ENCODE data around the gene GAK.
"Not testable (repeated sequence)": the region's sequence is repeated elsewhere in the genome, so short reads cannot be mapped to it uniquely, and the experiment has no call there.

The GAK gene

GRCh38 chr4:926538-926937, 5.6 kb downstream of the GAK start:
- DNase-seq (ENCODE audit: low read depth), result no peak

GRCh38 chr4:925771-926500, 6.2 kb downstream of the GAK start:
- DNase-seq (ENCODE audit: low read depth), result no peak

- DNase-seq (ENCODE audit: low read depth), result no peak
Measured at GRCh38 chr4:925171-925570, 6.9 kb downstream of the GAK start.

DNA sequence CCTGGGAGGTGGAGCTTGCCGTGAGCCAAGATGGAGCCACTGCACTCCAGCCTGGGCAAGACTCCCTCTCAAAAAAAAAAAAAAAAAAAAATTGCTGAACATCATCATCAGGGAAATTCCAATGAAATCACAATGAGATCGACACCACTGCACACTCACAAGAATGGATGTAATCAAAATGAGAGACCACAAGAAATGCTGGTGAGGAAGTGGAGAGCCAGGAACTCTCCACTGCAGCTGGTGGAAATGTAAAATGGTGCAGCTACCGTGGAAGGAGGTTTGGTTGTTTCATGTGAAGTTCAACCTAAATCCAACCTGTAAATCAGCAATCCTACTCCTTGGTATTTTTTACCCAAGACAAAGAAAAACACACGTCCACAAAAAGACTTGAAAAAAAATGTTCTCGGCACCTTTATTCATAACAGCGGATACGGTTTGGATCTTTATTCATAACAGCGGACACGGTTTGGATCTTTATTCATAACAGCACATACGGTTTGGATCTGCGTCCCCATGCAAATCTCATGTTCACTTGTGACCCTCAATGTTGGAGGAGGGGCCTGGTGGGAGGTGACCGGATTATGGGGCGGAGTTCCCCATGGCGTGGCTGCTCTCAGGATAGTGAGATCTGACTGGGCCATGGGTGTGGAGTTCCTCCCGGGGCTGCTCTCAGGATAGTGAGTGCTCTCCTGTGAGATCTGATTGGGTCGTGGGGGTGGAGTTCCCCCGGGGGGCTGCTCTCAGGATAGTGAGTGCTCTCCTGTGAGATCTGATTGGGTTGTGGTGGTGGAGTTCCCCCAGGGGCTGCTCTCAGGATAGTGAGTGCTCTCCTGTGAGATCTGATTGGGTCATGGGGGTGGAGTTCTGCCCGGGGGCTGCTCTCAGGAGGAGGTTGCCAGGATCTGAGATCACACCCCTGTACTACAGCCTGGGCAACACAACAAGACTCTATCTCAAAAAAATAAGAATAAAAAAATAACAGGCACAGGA, 7.7 kb downstream of the GAK start:
- DNase-seq (ENCODE audit: low read depth), result peak; percentile 86

DNA sequence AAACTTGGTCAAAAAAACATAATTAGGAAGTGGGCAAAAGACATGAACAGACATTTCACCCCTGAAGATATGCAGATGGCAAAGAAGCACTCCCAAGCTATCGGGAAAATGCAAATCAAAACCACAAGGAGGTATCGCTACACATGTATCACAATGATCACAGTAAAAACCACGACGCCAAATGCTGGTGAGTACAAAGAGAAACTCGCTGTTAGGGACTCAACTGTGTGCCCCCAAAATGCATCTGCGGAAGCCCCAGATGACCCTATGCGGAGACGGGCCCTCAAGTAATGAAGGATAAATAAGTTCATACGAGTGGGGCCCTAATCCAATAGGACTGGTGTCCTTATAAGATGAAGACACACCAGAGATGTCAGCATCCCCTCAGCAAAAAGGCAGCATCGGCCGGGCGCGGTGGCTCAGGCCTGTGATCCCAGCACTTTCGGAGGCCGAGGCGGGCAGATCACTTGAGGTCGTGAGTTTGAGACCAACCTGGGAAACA, 10.2 kb downstream of the GAK start:
- no peak for DNase-seq (ENCODE audit: low read depth)

DNA sequence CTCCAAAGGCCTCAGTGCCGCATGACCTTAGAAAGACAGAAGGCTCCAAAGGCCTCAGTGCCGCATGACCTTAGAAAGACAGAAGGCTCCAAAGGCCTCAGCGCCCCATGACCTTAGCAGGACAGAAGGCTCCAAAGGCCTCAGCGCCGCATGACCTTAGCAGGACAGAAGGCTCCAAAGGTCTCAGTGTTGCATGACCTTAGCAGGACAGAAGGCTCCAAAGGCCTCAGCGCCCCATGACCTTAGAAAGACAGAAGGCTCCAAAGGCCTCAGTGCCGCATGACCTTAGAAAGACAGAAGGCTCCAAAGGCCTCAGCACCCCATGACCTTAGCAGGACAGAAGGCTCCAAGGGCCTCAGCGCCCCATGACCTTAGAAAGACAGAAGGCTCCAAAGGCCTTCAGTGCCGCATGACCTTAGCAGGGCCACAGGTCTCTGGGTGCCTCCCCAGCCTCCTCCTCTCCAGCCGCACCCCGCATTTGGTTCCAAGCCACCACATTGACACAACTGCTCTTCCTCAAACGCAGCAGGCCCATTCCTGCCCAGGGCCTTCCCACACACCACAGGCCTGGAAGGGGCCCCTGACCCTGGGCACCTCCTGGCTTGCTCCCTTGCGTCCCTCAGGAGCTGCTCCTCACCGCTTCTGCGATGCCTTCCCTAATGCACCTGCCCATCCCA, 13.0 kb downstream of the GAK start:
- not testable (repeated sequence) for DNase-seq (ENCODE audit: low read depth)

GRCh38 chr4:918591-918990, 13.5 kb downstream of the GAK start:
- not testable (repeated sequence) for DNase-seq (ENCODE audit: low read depth)

- no peak for DNase-seq (ENCODE audit: low read depth)
Measured at GRCh38 chr4:917992-918391, 14.1 kb downstream of the GAK start.

DNA sequence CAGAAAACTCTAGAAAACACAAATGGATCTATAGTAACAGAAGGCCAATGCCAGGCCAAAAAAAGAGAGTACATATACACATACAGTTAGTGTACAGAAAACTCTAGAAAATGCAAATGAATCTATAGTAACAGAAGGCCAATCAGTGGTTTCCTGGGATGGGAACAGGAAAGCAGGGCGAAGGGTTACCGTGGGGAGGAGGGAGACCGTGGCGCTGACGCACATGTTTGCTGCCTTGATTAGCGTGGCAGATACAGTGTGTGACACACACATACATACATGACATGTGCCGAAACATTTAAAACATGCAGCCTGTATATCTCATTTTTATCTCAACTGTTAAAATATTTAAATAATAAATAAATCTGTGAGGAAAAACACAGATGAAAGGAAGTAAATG, 14.7 kb downstream of the GAK start:
- DNase-seq (ENCODE audit: low read depth), result no peak

DNA sequence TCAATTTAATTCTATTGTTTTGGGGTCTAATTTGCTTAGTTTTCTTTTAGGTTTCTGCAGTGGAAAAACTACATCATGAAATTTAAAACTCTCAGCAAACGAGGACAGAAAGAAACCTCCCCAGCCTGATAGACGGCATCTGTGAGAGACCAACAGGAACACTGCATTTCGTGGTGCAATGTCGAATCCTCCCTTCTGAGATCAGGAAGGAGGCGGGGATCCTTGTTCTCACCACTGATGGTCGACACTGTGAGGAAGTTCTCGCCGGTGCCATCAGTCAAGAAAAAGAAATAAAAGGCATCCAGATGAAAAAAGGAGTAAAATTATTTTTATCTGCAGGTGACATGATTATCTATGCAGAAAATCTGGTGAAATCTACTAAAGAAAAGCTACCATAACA, 16.5 kb downstream of the GAK start:
- DNase-seq (ENCODE audit: low read depth), result no peak

DNA sequence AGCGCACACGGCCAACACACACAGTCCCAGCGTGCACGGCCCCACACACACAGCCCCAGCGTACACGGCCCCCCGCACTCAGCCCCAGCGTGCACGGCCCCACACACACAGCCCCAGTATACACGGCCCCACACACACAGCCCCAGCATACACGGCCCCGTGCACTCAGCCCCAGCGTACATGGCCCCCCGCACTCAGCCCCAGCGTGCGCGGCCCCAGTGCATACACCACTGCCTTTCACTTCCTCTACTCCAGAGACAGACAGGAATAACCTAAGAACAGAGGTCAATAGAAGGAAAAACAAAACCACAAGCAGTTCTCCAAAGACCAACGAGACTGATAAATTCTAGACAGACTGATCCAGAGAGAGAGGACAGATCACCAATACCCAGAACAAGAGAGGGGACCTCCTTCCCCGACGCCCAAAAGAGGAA, 17.1 kb downstream of the GAK start:
- no peak for DNase-seq (ENCODE audit: low read depth)

DNA sequence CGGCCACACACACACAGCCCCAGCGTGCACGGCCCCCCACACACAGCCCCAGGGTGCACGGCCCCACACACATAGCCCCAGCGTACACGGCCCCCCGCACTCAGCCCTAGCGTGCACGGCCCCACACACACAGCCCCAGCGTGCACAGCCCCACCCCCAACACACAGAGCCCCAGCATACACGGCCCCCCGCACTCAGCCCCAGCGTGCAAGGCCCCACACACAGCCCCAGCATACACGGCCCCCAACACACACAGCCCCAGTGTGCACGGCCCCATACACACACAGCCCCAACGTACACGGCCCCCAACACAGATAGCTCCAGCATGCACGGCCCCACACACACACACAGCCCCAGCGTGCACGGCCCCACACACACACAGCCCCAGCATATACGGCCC, 17.6 kb downstream of the GAK start:
- no peak for DNase-seq (ENCODE audit: low read depth)

GRCh38 chr4:913280-913618, 18.9 kb downstream of the GAK start:
- no peak for DNase-seq (ENCODE audit: low read depth)

GRCh38 chr4:912548-913279, 19.4 kb downstream of the GAK start:
- DNase-seq (ENCODE audit: low read depth), result no peak

GRCh38 chr4:911871-912490, 20.1 kb downstream of the GAK start:
- no peak for DNase-seq (ENCODE audit: low read depth)

GRCh38 chr4:911221-911751, 20.8 kb downstream of the GAK start:
- no peak for DNase-seq (ENCODE audit: low read depth)

GRCh38 chr4:910366-911091, 21.6 kb downstream of the GAK start:
- DNase-seq (ENCODE audit: low read depth), result no peak

DNA sequence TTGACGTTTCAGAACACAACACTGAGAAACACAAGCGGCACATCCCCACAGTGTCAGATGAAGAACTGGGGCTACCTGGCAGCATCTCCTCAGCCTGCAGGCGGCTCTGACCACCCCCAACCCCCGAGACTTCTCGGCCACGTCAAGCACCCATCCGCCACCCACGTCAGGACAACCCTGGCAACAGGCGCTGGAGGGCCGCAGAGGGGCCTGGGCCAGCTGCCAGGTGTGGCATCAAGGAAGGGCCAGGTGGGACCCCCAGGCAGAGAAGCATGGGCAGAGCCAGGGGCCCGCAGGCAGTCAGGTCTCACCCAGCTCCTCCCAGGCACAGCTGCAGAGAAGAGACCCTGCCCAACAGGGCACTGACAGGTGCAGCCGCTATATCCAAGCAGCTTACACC, 22.3 kb downstream of the GAK start:
- no peak for DNase-seq (ENCODE audit: low read depth)

DNA sequence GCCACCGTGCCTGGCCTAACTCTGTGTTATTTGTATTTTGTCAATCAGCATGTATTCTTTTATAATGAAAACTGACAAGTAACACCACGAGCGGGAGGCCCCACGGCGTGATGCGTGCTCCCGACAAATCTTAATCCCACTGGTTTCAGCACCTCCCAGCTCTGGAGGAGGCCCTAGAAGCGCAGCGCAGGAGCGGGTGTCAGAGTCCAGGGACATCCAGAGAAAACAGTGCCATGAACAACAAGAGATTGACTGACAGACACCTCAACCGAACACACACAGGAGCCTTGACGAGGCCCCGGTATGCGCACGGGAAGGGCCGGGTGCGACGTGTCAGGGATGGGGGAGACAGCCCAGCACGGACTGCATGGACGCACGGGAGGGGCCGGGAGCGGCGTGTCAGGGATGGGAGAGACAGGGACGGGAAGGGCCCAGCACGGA, 23.0 kb downstream of the GAK start:
- DNase-seq (ENCODE audit: low read depth), result no peak

DNA sequence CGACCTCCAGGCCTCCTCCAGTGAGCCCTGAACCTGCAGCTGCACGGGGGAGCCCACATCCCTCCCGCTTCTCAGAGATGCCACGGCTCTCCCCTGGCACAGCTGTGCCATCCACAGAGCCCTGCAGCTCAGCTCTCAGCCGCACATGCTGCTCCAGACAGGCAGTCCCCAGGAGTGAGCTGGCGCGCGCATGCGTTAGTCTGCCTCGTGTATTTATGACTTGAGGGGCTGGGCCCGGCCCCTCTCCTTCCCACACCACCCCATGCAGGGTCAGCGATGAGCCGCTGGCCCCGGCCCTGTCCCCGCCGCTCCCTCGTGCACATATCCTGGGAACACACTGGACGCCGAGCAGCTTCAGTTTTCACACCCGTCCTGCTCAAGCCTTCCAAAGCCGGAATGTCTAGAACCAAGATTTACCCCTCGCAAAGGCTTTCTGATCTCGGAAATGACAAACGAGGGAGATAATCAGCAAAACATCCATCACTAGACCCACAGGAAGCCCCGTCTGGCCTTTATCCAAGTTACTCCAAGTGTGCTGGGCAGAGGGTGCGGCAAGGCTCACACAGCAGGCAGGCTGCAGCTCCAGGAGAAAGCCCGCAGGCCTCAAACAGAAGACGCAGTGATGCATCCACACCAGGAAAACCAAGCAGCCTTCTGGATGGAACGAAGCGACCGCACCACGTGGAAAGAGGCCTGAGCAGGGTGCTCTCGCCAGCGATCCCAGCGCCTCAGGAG, 24.3 kb downstream of the GAK start:
- no peak for DNase-seq (ENCODE audit: low read depth)
